Measurements from ENCODE around the gene FAM184A. TPM values are rescaled to one million over a fixed set of nuclear protein-coding genes. Genes with fewer than 3 reads are reported as not detected.

The FAM184A gene
- total RNA-seq, 1 experiment from 2014 or later, result 1.3 TPM

DNA sequence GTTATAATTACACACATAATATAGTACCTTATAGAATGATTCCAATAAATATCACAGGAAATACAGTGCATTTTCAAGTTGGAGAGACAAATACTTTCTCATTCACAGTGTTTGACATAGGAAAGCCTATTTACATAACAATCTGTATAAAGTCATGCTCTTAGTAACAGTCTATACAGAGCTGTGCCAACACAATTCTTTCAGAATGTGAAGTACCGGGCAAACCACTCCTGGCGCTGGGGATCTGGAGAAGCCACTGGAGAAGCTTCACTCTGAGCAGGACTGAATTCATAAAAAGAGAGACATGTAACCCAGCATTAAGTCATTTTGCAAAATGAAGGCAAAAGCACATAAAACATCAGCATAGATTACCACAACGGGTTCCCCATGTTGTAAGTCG is 118.6 kb downstream of the FAM184A start:
- CTCF ChIA-PET, result interaction anchor here (0.9 to 1.4 kb wide), 2 partner anchors 16 to 150 kb away, joined by 4 to 6 read pairs; no protein-coding TSS in a partner anchor
- H3K9me3 Mint-ChIP-seq (ENCODE audit: unreplicated experiment), result no peaks in the 10 kb centered on the region
- intact Hi-C loops (cut with micrococcal nuclease), result loop anchor here (5.0 to 10.0 kb wide), 2 partner anchors 387 to 675 kb away; partner anchors contain the start of gene MAN1A1
- no peak overlapping the region for H3K27ac Mint-ChIP-seq (ENCODE audit: low read depth, unreplicated experiment)
- DNase-seq (ENCODE audit: unreplicated experiment), result no peak
- H3K4me3 Mint-ChIP-seq (ENCODE audit: unreplicated experiment), result no peak overlapping the region
- H3K36me3 Mint-ChIP-seq (ENCODE audit: insufficient read depth, unreplicated experiment), result no peaks in the 10 kb centered on the region
- H3K4me1 Mint-ChIP-seq (ENCODE audit: insufficient read depth, unreplicated experiment), result no peaks in the 10 kb centered on the region
- TF ChIP-seq, protein P1, sequence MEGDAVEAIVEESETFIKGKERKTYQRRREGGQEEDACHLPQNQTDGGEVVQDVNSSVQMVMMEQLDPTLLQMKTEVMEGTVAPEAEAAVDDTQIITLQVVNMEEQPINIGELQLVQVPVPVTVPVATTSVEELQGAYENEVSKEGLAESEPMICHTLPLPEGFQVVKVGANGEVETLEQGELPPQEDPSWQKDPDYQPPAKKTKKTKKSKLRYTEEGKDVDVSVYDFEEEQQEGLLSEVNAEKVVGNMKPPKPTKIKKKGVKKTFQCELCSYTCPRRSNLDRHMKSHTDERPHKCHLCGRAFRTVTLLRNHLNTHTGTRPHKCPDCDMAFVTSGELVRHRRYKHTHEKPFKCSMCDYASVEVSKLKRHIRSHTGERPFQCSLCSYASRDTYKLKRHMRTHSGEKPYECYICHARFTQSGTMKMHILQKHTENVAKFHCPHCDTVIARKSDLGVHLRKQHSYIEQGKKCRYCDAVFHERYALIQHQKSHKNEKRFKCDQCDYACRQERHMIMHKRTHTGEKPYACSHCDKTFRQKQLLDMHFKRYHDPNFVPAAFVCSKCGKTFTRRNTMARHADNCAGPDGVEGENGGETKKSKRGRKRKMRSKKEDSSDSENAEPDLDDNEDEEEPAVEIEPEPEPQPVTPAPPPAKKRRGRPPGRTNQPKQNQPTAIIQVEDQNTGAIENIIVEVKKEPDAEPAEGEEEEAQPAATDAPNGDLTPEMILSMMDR (IDR thresholded peaks at IDR 0.05; ENCODE audit: unreplicated experiment), result no peak
- no peaks in the 10 kb centered on the region for H3K27me3 Mint-ChIP-seq (ENCODE audit: insufficient read depth, unreplicated experiment)
- no TSS peak for BruUV-seq (replicated peaks)
- POLR2A ChIA-PET, result interaction anchor here (0.7 kb wide), 1 partner anchor 383 kb away, joined by 3 read pairs; no protein-coding TSS in a partner anchor

DNA sequence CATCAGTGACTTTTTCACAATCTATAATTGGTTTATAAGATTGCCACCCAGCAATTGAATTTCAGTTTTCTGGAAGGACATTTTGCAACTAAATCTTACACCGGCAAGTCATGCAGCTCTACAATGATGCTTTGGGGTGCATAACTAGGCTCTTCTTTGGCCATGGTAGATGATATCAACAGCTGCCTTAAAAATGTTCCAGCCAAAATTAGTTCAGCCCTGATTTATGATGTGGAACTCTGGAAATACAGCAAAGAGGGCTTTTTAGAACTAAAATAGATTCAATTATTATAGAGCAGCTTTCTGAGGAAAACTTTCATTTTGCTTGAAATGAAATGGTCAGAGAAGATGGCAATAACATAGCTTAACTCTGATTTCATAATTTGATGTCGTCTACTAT is 125.1 kb downstream of the FAM184A start:
- Mint-ChIP-seq H3K36me3 (ENCODE audit: insufficient read depth, unreplicated experiment) (no peaks in the 10 kb centered on the region), H3K27me3 (ENCODE audit: insufficient read depth, unreplicated experiment) (no peaks in the 10 kb centered on the region), H3K9me3 (ENCODE audit: unreplicated experiment) (no peaks in the 10 kb centered on the region), H3K4me3 (ENCODE audit: unreplicated experiment) (no peak overlapping the region), H3K27ac (ENCODE audit: low read depth, unreplicated experiment) (no peak overlapping the region), H3K4me1 (ENCODE audit: insufficient read depth, unreplicated experiment) (no peaks in the 10 kb centered on the region)
- CTCF ChIA-PET, result interaction anchor here (1.4 to 2.1 kb wide), 2 partner anchors 157 to 162 kb away, joined by 6 to 8 read pairs; no protein-coding TSS in a partner anchor
- TF ChIP-seq, protein P1 (IDR thresholded peaks at IDR 0.05; ENCODE audit: unreplicated experiment), result no peak
- BruUV-seq (replicated peaks), result no TSS peak
- no peak for DNase-seq (ENCODE audit: unreplicated experiment)
- intact Hi-C loops (cut with micrococcal nuclease), result no loop called here
- POLR2A ChIA-PET, result no interaction called here

DNA sequence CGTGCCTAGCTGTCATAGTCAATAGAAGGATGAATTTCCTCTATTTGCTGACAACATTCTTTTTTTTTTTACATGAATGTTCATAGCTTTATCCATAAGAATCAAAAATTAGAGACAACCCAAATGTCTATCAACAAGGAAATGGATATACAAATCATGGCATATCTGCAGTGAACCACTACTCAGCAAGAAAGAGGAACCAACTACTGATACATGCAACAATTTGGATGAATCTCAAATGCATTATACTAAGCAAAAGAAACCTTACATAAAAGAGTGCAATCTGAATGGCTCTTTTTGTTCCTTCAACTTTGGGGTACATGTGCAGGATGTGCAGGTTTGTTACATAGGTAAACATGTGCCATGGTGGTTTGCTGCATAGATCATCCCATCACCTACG is 125.8 kb downstream of the FAM184A start:
- TF ChIP-seq, protein P1 (IDR thresholded peaks at IDR 0.05; ENCODE audit: unreplicated experiment), result no peak
- Mint-ChIP-seq H3K4me1 (ENCODE audit: insufficient read depth, unreplicated experiment) (no peaks in the 10 kb centered on the region), H3K36me3 (ENCODE audit: insufficient read depth, unreplicated experiment) (no peaks in the 10 kb centered on the region), H3K9me3 (ENCODE audit: unreplicated experiment) (no peaks in the 10 kb centered on the region), H3K27ac (ENCODE audit: low read depth, unreplicated experiment) (no peak overlapping the region), H3K4me3 (ENCODE audit: unreplicated experiment) (no peak overlapping the region), H3K27me3 (ENCODE audit: insufficient read depth, unreplicated experiment) (no peaks in the 10 kb centered on the region)
- DNase-seq (ENCODE audit: unreplicated experiment), result no peak
- no TSS peak for BruUV-seq (replicated peaks)
- ChIA-PET CTCF (interaction anchor here (0.6 to 2.1 kb wide), 6 partner anchors 24 to 248 kb away, joined by 3 to 8 read pairs (median 4); no protein-coding TSS in a partner anchor), POLR2A (no interaction called here)
- intact Hi-C loops (cut with micrococcal nuclease), result no loop called here

DNA sequence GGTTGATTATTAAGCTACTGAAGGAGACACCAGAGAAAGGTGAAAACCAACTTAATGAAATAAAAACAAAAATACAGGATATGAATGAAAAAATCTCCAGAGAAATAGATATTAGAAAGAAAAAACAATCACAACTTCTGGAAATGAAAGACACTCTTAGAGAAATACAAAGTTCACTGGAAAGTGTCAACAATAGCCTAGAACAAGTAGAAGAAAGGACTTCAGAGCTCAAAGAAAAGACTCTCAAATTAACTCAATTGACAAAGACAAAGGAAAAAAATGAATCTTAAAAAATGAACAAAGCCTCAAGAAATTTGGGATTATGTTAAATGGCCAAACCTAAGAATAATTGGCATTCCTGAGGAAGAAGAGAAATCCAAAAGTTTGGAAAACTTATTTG is 133.2 kb downstream of the FAM184A start:
- Mint-ChIP-seq H3K27me3 (ENCODE audit: insufficient read depth, unreplicated experiment) (no peaks in the 10 kb centered on the region), H3K4me1 (ENCODE audit: insufficient read depth, unreplicated experiment) (no peaks in the 10 kb centered on the region), H3K4me3 (ENCODE audit: unreplicated experiment) (no peak overlapping the region), H3K36me3 (ENCODE audit: insufficient read depth, unreplicated experiment) (no peaks in the 10 kb centered on the region), H3K27ac (ENCODE audit: low read depth, unreplicated experiment) (no peak overlapping the region), H3K9me3 (ENCODE audit: unreplicated experiment) (peaks cover 20% of the 10 kb centered on the region)
- intact Hi-C loops (cut with micrococcal nuclease), result no loop called here
- no TSS peak for BruUV-seq (replicated peaks)
- no peak for DNase-seq (ENCODE audit: unreplicated experiment)
- ChIA-PET POLR2A (interaction anchor here (0.6 kb wide), 1 partner anchor 81 kb away, joined by 4 read pairs; no protein-coding TSS in a partner anchor), CTCF (interaction anchor here (0.6 to 0.9 kb wide), 2 partner anchors 165 to 1137 kb away, joined by 3 read pairs; no protein-coding TSS in a partner anchor)
- TF ChIP-seq, protein P1 (IDR thresholded peaks at IDR 0.05; ENCODE audit: unreplicated experiment), result no peak

Measured in MCF 10A (cell line).